ENCODE measurements around the gene SPNS3.

SPNS3 gene

DNA sequence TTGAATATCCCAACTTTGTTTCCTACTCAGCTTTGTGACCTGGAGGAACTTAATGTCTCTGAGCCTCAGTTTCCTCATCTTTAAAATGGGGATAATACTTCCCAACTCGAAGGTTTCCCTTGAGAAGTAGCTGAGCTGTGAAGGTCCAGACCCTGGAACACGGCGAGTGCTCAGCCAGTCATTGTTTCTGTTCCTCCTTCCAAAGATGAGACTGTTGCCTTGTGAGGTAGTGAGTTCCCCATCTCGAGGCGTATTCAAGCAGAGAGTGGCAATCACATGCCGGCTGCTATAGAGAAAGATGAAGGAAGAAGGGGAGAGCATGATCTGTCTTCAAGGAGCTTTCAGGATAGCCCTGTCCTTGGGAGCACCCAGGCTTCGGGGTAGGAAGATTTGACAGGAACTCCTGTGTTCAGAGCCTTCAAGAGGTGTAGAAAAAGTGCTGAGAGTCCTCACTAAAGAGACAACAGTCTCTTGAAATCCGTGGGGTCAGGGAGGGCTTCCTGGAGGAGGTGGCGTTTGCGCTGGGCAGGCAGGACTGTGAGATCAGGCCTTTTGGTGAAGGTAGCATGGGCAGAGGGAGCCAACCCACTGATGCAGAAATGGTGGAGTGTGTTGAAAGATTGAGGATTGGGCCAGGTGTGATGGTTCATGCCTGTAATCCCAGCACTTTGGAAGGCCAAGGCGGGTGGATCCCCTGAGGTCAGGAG is 92.1 kb downstream of the SPNS3 start:
- DNase-seq (ENCODE audit: low read depth in 2 of 2, low spot score in 1 of 2) = no peak

DNA sequence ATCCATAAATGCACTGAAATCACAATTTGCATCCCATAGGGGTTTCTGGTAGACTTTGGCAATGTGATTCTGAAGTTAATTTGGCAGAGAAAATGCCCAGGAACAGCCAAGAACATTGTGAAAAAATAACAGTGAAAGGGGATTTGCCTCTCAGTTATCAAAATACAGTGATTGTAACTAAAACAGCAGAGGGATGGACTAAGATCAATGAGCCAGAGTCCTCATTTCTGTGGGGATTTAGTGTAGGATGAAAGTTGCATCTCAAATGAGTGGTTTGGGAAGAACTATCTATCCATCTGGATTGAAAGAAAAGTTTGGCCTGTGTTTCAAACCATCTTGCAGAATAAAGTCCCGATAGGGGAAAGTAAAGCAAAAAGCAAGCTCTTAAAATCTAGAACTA is 93.4 kb downstream of the SPNS3 start:
- DNase-seq (ENCODE audit: low read depth in 2 of 2, low spot score in 1 of 2) = no peak

DNA sequence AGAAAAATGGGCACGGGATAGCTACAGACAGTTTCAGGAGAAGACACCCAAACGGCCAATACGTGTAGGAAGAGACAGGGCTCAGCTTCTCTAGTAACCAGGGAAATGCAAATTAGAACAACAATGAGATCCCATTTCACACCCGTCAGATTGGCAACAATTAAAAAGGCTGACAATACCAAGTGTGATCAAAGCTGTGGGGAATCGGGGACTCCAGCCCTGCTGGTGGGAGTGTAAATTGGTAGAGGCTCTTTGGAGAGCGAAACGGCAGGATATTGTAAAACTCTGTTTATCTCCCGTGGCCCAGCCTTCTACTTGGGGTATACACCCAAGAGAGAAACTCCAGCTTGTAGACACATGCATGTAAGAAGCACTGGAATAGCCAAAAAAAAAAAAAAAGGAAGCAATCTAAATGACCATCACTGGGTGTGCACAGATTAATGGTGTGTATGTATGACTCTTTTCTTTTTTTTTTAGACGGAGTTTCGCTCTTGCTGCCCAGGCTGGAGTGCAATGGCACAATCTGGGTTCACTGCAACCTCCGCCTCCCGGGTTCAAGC is 93.9 kb downstream of the SPNS3 start:
- DNase-seq (ENCODE audit: low read depth in 2 of 2, low spot score in 1 of 2) = no peak

DNA sequence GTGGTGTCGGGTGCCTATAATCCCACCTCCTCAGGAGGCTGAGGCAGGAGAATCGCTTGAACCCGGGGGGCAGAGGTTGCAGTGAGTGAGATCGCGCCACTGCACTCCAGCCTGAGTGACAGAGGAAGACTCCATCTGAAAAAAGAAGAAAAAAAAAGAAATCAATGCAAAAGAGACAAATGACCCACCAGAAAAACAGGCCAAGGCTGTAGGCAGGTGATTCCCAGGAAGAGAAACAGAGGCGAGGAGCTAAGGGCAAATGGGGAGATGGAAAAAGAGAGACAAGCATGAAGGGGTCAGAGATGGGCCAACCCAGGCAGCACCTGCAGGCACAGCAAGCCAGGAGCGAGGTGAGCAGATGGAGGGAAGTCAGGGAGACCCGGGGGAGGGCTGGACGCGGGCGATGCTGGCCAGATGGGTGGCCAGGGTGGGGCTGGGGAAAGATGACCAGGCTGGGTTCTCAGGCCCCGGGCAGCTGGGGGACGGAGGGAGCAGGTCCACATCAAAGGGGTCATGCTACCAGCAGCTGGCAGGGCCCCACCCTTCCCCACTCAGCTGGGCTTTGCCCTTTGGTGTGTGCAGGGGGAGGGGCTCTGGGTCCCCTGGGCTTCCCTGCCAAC is 95.9 kb downstream of the SPNS3 start:
- no peak for DNase-seq (ENCODE audit: low read depth in 2 of 2, low spot score in 1 of 2)

DNA sequence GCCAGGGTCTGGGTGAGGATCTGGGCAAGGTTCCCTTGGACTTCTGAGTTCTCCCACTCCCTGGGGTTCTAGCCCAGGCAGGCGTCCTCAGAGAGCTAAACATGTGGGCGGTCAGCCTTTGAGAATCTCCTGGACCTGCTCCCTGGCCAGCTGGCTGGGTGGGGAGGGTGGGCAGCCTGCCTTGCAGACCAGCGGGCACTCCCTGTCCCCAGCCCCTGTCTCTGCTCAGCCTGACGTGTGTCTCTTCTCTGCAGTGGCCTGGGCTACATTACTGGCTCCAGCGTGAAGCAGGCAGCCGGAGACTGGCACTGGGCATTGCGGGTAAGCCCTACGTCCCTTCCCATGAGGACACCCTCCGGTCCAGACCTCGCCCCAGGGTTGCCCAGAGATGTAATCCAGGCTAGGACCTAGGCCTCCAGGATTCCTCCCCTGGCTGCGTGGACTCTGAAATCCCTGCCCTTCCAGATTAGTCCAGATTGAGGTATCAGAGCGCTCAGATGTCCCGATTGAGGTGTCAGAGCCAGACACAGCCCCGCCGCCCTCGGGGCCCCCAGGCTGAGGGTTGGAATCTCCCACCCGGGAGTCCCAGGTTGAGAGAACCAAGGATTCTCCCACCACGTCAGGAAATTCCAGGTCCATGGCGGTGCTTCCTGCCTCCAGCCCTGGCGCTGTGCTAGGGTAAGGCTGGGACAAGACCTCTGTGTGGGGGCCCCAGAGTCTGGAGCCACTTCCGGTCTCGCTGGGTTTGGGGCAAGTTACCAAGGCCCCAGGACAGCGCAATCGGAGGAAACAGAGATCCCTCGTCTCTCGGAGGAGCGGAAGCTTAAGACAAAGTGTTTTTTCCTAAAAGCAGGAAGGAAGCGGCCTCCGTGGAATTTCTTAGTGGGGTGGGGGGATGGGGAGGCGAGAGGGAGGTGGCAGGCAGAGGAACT is 97.3 kb downstream of the SPNS3 start:
- no peak for DNase-seq (ENCODE audit: low read depth in 2 of 2, low spot score in 1 of 2)

DNA sequence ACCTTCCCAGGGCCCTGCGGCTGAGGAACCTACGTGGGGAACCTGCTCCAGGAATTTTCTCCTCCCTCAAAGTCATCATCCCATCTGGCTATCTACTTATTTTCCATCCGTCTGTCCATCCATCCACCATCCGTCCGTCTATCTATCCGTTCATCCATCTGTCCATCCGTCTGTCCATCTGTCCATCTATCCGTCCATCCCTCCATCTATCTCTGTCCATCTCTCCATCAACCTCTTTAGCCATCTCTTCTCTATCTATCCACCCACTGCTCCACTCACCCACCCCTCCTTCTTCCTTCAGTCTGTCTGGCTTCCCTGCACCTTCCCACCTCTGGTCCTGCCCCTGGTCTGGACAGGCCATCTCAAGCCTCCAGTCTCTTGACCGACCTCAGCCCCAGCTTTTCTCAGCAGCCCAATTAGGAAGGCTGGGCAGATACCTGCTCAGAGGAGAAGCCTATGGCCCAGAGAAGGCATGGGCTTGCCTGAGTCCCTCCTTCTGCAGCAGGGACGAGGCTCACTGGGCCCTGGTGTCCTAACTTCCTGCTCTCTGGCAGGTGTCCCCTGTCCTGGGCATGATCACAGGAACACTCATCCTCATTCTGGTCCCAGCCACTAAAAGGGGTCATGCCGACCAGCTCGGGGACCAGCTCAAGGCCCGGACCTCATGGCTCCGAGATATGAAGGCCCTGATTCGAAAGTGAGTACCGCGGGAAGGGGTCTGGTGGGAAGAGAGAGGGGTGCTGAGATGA is 98.4 kb downstream of the SPNS3 start:
- no peak for DNase-seq (ENCODE audit: low read depth in 2 of 2, low spot score in 1 of 2)

DNA sequence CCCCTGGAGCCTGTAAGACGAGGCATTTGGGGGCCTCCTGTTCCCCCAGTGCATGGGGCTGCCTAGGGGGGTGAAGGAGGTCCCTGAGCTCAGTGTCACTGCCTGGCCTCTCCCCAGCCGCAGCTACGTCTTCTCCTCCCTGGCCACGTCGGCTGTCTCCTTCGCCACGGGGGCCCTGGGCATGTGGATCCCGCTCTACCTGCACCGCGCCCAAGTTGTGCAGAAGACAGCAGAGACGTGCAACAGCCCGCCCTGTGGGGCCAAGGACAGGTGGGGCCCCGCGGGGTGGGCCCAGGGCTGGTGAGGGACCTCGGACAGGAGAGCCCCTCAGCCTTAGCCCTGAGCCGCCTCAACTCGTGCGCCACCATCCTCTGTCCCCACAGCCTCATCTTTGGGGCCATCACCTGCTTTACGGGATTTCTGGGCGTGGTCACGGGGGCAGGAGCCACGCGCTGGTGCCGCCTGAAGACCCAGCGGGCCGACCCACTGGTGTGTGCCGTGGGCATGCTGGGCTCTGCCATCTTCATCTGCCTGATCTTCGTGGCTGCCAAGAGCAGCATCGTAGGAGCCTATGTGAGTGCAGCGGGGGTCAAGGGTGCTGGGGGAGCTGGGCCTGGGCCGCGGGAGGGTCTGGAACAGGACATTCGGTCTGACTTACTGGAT is 99.3 kb downstream of the SPNS3 start:
- no peak for DNase-seq (ENCODE audit: low read depth in 2 of 2, low spot score in 1 of 2)

DNA sequence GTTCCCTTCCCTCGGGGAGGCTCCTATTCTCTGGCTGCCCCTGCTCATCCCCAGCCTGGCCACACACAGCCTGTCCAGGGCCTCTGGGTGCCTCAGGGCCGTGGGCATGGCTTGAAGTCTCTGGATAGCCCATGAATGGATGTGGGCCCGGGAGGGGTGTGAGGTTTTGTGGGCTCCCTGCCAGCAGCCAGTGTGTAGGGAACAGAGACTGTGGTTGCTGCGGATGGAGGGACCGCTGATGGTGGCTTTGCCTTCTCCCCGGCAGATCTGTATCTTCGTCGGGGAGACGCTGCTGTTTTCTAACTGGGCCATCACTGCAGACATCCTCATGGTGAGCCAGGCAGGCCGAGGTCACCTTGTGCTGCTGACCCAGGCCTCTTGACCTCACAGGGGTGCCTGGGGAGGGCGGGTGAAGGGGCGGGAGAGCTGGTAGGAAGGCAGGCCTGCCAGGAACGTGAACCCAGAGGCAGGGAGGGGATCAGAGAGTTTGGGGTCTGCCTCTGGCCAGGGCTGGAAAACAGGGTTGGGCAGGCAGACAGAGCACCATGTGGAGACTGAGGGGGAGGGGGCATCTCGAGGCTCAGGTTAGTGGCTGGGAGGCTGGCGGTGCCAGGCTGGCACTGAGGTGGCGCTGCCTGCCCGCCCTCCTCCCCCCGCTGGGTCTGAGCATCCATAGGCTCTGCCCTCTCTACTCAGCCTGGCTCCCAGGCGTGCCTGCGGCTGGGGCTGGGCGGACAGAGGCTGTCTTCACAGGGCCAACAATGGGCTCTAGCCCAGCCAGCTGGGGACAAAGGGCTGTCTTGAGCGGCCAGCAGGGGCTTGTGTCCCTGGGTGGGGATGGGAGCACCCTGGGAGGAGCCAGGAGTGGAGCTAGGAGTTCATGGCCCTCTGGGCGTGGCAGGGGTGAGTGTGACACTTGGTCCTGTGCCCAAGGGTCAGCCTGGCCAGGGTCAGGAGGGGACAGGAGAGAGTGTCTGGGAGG is 100.1 kb downstream of the SPNS3 start:
- DNase-seq (ENCODE audit: low read depth in 2 of 2, low spot score in 1 of 2) = no peak

DNA sequence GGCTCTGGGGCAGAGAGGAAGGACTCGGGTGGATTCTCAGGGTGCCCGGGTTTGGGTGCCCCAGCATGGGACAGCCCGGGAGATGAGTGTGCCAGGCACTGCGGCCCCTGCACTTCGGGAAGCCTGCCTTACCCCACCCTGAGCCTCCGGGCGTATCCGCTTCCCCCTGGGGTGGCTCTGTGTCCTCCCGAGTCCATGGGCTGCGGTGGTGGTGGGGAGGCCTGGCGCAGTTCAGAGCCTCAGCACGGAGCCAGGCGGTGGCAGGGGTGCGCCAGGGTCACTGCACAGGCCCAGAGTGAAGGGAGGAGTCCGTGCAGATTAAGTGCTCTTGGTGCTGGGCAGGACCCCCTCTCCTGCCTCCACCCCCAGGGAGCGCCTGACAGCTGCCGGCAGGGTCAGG is 100.8 kb downstream of the SPNS3 start:
- no peak for DNase-seq (ENCODE audit: low read depth in 2 of 2, low spot score in 1 of 2)

DNA sequence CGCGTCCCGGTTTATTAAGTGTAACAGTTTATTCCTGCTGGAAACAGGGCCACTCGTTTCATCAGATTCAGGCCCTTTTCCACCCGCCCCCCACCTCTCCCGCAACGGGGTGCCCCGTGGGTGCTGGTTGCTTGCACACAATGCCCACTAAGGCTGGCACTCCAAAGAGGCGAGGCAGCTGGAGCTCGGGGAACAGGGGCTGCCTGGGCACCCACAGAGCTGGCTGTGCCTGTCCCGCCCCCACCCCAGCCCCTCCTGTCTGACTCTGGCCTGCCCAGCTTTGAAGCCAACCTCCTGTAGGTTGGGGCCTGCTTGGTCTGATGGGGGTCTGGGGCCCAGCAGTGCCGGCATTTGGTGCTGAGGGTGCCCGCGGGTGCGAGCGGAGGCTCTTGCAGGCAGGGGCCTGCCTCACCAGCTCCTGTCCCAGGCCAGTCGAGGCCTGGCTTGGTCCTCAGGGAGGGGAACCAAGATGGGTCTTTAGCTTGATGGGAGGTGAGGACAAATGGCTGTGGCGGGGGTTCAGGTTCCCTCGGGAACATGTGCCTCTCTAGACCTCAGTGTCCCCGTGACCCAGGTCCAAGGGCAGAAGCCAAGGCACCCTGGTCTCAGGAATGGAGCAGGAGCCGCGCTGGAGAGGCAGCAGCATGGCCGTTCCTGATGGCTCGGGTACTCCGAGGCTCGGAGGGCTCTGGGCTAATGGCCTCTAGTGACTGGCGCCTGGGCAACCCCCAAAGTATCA is 101.4 kb downstream of the SPNS3 start:
- DNase-seq (ENCODE audit: low read depth in 2 of 2, low spot score in 1 of 2) = no peak

DNA sequence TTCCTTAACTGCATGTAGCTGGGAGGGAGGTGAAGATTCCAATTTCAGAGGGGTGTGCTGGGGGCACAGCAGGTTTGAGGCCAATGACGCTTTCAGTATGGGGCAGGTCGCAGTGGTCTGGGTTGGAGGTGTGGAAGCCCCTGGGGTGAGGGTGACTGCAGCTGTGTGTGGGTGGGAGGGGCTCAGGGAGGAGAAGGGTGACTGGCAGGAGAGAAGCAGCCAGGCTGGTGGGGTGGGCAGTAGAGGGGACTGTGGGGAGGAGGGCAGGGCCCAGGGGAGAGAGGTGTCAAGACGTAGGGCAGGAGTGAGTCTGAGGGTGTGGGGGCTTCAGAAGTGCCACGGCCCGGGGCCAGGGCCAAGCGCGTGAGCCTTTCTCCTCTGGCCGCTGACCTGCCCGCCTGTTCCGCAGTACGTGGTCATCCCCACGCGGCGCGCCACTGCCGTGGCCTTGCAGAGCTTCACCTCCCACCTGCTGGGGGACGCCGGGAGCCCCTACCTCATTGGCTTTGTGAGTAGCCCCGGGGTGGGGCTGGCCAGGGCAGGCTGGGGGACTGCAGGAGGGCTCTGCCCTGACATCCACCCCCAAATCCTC is 102.0 kb downstream of the SPNS3 start:
- DNase-seq (ENCODE audit: low read depth in 2 of 2, low spot score in 1 of 2) = no peak

DNA sequence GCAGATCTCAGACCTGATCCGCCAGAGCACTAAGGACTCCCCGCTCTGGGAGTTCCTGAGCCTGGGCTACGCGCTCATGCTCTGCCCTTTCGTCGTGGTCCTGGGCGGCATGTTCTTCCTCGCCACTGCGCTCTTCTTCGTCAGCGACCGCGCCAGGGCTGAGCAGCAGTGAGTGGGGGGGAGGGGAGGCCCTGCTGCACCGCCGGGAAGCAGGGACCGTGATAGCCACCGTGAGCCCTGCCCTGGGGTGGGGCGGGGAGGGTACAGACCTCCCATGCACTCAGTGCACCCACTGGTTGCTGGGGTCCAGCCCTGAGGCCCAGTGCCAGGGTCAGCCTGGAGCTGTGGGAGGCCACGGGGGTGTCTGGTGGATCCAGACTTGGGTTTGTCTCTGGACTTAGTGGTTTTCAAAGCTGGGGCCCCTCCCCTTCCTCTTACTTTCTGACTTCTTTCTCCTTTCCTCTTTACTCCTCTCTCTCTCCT is 102.6 kb downstream of the SPNS3 start:
- DNase-seq (ENCODE audit: low read depth in 2 of 2, low spot score in 1 of 2) = no peak

DNA sequence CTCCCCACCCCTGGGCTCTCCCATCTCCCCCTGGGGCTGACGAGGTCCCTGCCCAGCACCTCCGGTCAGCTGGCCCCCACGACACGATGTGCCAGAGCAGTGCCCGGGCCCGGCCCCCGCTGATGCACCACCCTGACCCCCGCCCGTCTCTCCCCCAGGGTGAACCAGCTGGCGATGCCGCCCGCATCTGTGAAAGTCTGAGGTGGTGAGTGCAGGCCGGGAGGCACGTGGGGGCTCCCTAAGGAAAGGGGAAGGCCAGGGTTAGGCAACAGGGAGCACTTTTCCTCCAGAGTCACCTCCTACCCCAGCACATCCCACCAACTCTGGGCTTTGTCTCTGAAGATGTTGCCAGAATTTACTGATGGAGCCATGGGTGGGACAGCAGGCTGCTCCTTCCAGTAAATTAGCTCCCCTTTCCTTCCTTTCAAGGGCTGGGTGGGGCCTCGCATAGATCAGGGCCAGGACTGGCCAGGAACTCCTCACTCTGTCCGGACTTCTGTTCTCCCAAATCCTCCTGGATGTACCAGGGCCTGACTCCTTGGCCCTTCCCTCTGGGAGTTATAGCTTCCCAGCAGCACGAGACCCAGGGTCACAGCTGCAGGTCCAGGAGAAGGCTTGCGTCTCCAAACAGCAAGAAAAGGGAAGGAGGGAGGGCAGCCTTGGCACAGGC is 103.1 kb downstream of the SPNS3 start:
- no peak for DNase-seq (ENCODE audit: low read depth in 2 of 2, low spot score in 1 of 2)
